HG03135 (cell line): ENCODE measurements around the gene EIF4E2.

Experiments
- ATAC-seq: cut with Tn5 transposase; IDR thresholded peaks from one replicate; pipeline ENCODE4 v1.9.1; 2021; ENCODE audit warnings: mild to moderate bottlenecking, moderate library complexity; ENCODE audit not compliant: unreplicated experiment

The EIF4E2 gene

GRCh38 chr2:232593982-232594381, 43.5 kb downstream of the EIF4E2 start:
- no peak for ATAC-seq

DNA sequence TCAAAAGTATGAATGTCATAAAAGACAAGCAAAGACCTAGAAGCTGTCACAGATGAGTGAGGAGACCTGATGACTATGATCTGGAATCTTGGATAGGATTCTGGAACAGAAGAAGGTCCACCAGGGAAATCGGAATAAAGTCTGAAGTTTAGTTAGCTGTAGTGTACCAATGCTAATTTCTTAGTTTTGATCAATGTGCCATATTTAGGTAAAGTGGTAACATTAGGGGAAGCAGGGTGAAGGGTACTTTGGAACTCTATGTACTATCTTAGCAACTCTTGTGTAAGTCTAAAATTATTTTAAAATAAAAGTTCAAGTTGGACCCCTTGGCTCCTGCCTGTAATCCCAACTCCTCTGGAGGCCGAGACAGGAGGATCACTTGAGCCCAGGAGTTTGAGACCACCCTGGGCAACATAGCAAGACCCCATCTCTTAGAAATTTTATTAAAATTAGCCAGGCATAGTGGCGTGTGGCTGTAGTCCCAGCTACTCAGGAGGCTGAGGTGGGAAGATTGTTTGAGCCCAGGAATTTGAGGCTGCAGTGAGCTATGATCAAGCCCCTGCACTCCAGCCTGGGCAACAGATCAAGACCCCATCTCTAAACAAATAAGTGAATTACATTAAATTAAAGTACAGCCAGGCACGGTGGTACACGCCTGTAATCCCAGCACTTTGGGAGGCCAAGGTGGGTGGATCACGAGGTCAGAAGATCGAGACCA, 47.0 kb downstream of the EIF4E2 start:
- no peak for ATAC-seq

- ATAC-seq: no peak
Measured at GRCh38 chr2:232598293-232598692, 47.8 kb downstream of the EIF4E2 start.

GRCh38 chr2:232600053-232600773, 49.7 kb downstream of the EIF4E2 start:
- ATAC-seq: no peak

DNA sequence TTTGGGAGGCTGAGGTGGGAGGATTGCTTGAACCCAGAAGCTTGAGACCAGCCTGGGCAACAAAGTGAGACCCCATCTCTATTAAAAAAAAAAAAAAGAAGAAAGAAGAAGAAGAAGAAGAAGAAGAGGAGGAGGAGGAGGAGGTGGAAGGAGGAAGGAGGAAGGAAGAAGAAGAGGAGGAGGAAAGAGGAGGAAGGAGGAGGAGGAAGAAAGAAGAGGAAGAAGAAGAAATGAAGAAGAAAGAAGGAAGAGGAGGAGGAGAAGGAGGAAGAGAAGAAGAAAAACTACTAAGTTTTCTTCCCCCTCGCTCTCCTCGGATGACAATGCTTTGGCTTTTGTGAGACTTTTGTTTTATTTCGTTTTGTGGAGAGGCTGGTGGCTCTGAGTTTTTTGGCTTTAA, 52.8 kb downstream of the EIF4E2 start:
- no peak for ATAC-seq

- ATAC-seq: no peak
Measured at GRCh38 chr2:232604535-232604934, 54.0 kb downstream of the EIF4E2 start.

DNA sequence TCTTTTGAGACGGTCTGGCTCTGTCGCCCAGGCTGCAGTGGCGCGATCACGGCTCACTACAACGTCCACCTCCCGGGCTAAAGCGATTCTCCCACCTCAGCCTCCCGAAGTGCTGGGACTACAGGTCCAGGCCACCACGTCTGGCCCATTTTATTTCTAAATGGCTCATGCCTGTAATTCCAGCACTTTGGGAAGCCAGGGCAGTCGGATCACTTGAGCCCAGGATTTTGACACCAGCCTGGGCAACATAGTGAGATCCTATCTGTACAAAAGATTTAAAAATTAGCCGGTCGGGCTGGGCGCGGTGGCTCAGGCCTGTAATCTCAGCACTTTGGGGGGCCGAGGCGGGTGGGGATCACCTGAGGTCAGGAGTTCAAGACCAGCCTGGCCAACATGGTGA, 56.5 kb downstream of the EIF4E2 start:
- ATAC-seq: no peak

GRCh38 chr2:232609607-232610006, 59.1 kb downstream of the EIF4E2 start:
- no peak for ATAC-seq

DNA sequence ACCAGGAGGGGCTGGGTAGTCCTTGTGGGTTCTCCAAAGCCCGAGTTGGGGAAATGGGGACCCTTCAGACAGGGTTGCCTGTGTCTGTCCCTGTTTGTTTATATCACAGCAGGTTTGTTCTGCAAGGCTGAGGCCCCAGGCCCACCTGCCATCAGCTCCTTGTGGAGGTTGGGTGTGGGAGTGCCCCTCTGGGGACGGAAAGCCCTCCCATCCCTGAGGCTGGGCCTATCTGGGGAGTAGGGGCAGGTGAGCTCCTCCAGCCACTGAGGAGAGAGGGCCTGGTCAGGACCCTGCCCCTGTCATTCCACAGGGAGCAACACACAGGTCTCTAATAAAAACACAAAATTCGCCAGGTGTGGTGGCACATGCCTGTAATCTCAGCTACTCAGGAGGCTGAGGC, 59.6 kb downstream of the EIF4E2 start:
- ATAC-seq: no peak

GRCh38 chr2:232611061-232611460, 60.6 kb downstream of the EIF4E2 start:
- ATAC-seq: no peak

DNA sequence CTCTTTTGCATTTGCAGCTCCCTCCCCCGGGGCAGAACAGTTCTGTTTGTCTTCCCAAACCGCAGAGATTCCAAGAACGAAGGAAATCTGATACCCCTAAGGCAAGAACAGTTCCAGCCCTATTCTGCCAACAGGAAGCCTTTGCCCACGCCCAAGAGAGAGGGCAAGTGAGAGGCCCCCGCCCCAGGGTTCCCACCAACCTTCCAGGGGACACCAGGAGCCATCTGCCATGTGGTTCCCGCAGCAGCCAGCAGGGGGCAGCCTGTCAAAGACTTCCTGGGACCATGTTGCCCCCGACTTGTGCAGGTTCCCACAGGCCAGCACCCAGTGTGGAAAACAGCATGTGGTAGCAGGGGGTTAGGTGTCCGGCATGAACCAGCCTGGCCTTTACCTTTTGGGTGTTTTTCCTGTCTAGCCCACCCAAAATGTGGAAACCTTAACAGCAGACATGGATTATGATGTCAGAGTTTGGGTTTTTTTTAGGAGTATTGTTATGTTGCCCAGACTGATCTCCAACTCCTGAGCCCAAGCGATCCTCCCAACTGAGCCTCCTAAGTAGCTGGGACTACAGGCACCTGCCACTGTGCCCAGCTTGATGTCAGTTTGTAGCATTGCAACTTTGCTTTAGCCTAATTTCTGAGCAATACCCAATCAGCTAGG, 61.2 kb downstream of the EIF4E2 start:
- ATAC-seq: no peak

DNA sequence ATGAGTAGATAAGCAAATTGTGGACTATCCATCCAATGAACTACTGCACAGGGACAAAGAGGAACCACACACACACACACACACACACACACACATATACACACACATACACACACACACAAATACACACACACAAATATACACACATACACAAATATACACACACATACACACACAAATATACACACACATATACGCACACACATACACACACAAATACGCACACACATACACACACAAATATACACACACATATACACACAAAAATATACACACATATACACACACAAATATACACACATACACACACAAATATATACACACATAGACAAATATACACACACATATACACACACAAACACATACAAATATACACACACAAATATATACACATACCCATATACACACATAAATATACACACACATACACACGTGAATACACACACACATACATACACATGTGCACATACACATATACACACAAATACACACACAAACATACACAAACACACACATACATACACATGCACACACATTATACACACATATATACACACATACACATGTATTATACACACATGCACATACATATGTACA, 63.1 kb downstream of the EIF4E2 start:
- no peak for ATAC-seq

- no peak for ATAC-seq
Measured at GRCh38 chr2:232615339-232615738, 64.8 kb downstream of the EIF4E2 start.
